Keratinocyte (primary cell): ENCODE data around the gene ZNF549. TPM values are rescaled to one million over a fixed set of nuclear protein-coding genes. Genes with fewer than 3 reads are reported as not detected.

Experiments used
- DNase-seq: peaks from one replicate; pipeline ENCODE4 v3.0.0-alpha.2; 2011; ENCODE audit warnings: low read depth, missing footprints, low spot score
- FAIRE-seq: peaks from 2 replicates; lab custom pipeline; 2011; peaks lifted over from hg19 to GRCh38; lab: Jason Lieb, UNC
- H2AFZ ChIP-seq: 2 replicates; pipeline ENCODE4 v1.6.0; 2012; ENCODE audit warnings: low read length, control low read depth, inconsistent platforms; ENCODE audit not compliant: control insufficient read depth
- H3K27ac ChIP-seq: 2 replicates; pipeline ENCODE4 v1.5.1; 2011; ENCODE audit warnings: low read length; ENCODE audit not compliant: control insufficient read depth, insufficient read depth
- H3K27me3 ChIP-seq: 3 replicates; pipeline ENCODE4 v1.6.0; 2011; ENCODE audit warnings: low read length; ENCODE audit not compliant: control insufficient read depth, insufficient read depth; ENCODE audit errors: extremely low read depth
- H3K36me3 ChIP-seq, 2 experiments: 2 replicates in 1 of 2; 3 replicates in 1 of 2; pipeline ENCODE4 v1.5.1; 2011; ENCODE audit warnings: low read length in 2 of 2, mild to moderate bottlenecking in 1 of 2; ENCODE audit not compliant: control insufficient read depth in 2 of 2, insufficient read depth in 2 of 2; ENCODE audit errors: extremely low read depth in 1 of 2
- H3K4me1 ChIP-seq: 3 replicates; pipeline ENCODE4 v1.5.1; 2011; ENCODE audit warnings: low read length; ENCODE audit not compliant: control insufficient read depth, insufficient read depth; ENCODE audit errors: extremely low read depth
- H3K4me2 ChIP-seq: 3 replicates; pipeline ENCODE4 v1.6.0; 2011; ENCODE audit warnings: low read depth, low read length; ENCODE audit not compliant: control insufficient read depth, insufficient read depth; ENCODE audit errors: extremely low read depth
- H3K4me3 ChIP-seq, 3 experiments: fragments of 200-600 bp in 1 of 3; sonication (generic) in 1 of 3; 2 replicates in 2 of 3; 3 replicates in 1 of 3; pipeline ENCODE4 v1.5.1; 2011 to 2016; ENCODE audit warnings: low read length in 3 of 3, mild to moderate bottlenecking in 3 of 3, control low read depth in 2 of 3, inconsistent platforms in 1 of 3, low read depth in 1 of 3, mixed read lengths in 1 of 3, mixed run types in 1 of 3, moderate library complexity in 1 of 3; ENCODE audit not compliant: control insufficient read depth in 2 of 3, insufficient read depth in 2 of 3; ENCODE audit errors: extremely low read depth in 1 of 3
- H3K79me2 ChIP-seq: 2 replicates; pipeline ENCODE4 v1.6.0; 2012; ENCODE audit warnings: low read length; ENCODE audit not compliant: control insufficient read depth, insufficient read depth
- H3K9ac ChIP-seq: 3 replicates; pipeline ENCODE4 v1.6.0; 2011; ENCODE audit warnings: low read length; ENCODE audit not compliant: control insufficient read depth, insufficient read depth; ENCODE audit errors: extremely low read depth
- H3K9me1 ChIP-seq: 3 replicates; pipeline ENCODE4 v1.6.0; 2011; ENCODE audit warnings: low read length; ENCODE audit not compliant: control insufficient read depth, insufficient read depth; ENCODE audit errors: extremely low read depth
- H3K9me3 ChIP-seq: 2 replicates; pipeline ENCODE4 v1.5.1; 2012; ENCODE audit warnings: low read depth, low read length; ENCODE audit not compliant: control insufficient read depth
- H4K20me1 ChIP-seq: 3 replicates; pipeline ENCODE4 v1.6.0; 2011; ENCODE audit warnings: low read length; ENCODE audit not compliant: control insufficient read depth, insufficient read depth; ENCODE audit errors: extremely low read depth
- CTCF ChIP-seq, 3 experiments: IDR thresholded peaks in 1 of 3; conservative IDR thresholded peaks in 1 of 3; optimal IDR thresholded peaks in 1 of 3; 2 replicates in 2 of 3; 3 replicates in 1 of 3; pipeline versions ENCODE3 to v1.5.1; 2011; ENCODE audit warnings: low read length in 3 of 3, mild to moderate bottlenecking in 3 of 3, moderate library complexity in 2 of 3, control low read depth in 1 of 3, inconsistent platforms in 1 of 3; ENCODE audit not compliant: insufficient read depth in 2 of 3; ENCODE audit errors: extremely low read depth in 1 of 3
- EZH2 ChIP-seq: IDR thresholded peaks from one replicate; pipeline ENCODE4 v1.6.1; 2012; ENCODE audit warnings: inconsistent platforms, mild to moderate bottlenecking, low read length, moderate library complexity
- dilution Hi-C: fragments of 300-500 bp; cut with MboI; formaldehyde crosslinking; loops from one replicate; pipeline ENCODE4 v1.7.0; 2020; ENCODE audit warnings: low sequenced_read_pairs; ENCODE audit not compliant: extremely low pct_ligation_motif_present
- polyA plus RNA-seq, 5 experiments: library from polyadenylated mRNA; depleted of rRNA in 3 of 5; stranded (reverse) in 3 of 5; stranded (forward) in 1 of 5; unstranded in 1 of 5; fragments of >200 nt; gene quantifications; 1 replicate in 1 of 5; 2 replicates in 3 of 5; 3 replicates in 1 of 5; pipeline versions ENCODE4 v1.2.1 to v1.2.3, GENCODE V29; 2011 to 2012; ENCODE audit warnings: missing spikeins in 2 of 5, low read depth in 1 of 5, low replicate concordance in 1 of 5

ZNF549 gene
- polyA plus RNA-seq, 1 donor (not counting 4 experiments of a cell fraction or from before 2014, with no cell fraction given): 6.3 TPM

- Histone ChIP-seq H3K9me3 (peaks cover 63% of the 10 kb centered on the region), H3K27me3 (no peaks in the 10 kb centered on the region), H3K79me2 (peaks cover 8% of the 10 kb centered on the region), H3K4me3 (no peak overlapping the region), H4K20me1 (no peaks in the 10 kb centered on the region), H3K27ac (no peak overlapping the region), H3K36me3 (peaks cover 26 to 39% of the 10 kb centered on the region in 2 experiments), H3K4me1 (peaks cover under 1% of the 10 kb centered on the region), H3K9ac (no peak overlapping the region), H3K9me1 (no peaks in the 10 kb centered on the region), H3K4me2 (no peak overlapping the region), H2AFZ (no peak overlapping the region)
- dilution Hi-C loops: no loop called here
- FAIRE-seq (no peak), DNase-seq (no peak)
- TF ChIP-seq CTCF (optimal IDR thresholded peaks at IDR 0.05 in 1 of 3, IDR thresholded peaks at IDR 0.05 in 1 of 3, conservative IDR thresholded peaks at IDR 0.05 in 1 of 3; ENCODE audit: extremely low read depth in 1 of 3, insufficient read depth in 2 of 3, low read length in 3 of 3) (no peak), EZH2 (no peak)
Observed at GRCh38 chr19:57572415-57572947, 45.3 kb downstream of the ZNF549 start.

GRCh38 chr19:57576661-57577060 is 49.5 kb downstream of the ZNF549 start:
- peaks cover 47% of the 10 kb centered on the region for H3K9me3 ChIP-seq
- FAIRE-seq: no peak

More at GRCh38 chr19:57576661-57577060, 49.5 kb downstream of the ZNF549 start:
- Histone ChIP-seq H3K4me2 (no peak overlapping the region), H4K20me1 (no peaks in the 10 kb centered on the region), H3K36me3 (peaks cover 26 to 39% of the 10 kb centered on the region in 2 experiments), H3K79me2 (peaks cover 19% of the 10 kb centered on the region), H3K4me3 (no peak overlapping the region), H2AFZ (no peak overlapping the region), H3K9ac (no peak overlapping the region), H3K27ac (no peak overlapping the region), H3K9me1 (no peaks in the 10 kb centered on the region), H3K27me3 (no peaks in the 10 kb centered on the region), H3K4me1 (peaks cover 11% of the 10 kb centered on the region)
- DNase-seq: no peak
- no peak for TF ChIP-seq EZH2
- no peak for TF ChIP-seq CTCF (optimal IDR thresholded peaks at IDR 0.05 in 1 of 3, IDR thresholded peaks at IDR 0.05 in 1 of 3, conservative IDR thresholded peaks at IDR 0.05 in 1 of 3; ENCODE audit: extremely low read depth in 1 of 3, insufficient read depth in 2 of 3, low read length in 3 of 3)
- dilution Hi-C loops: no loop called here
